Urinary bladder (tissue), 4 donors: ENCODE results near the gene SUFU. TPM values are rescaled to one million over a fixed set of nuclear protein-coding genes. Genes with fewer than 3 reads are reported as not detected.

ENCODE experiments used
- DNase-seq: peaks from one replicate; pipeline ENCODE4 v3.0.0-alpha.2; 2015; ENCODE audit errors: extremely low spot score
- H3K27ac ChIP-seq: one replicate; pipeline ENCODE4 v1.5.1; 2013; ENCODE audit warnings: low read depth, mild to moderate bottlenecking, moderate library complexity
- H3K36me3 ChIP-seq: one replicate; pipeline ENCODE4 v1.6.1; 2013; ENCODE audit warnings: mild to moderate bottlenecking, moderate library complexity; ENCODE audit not compliant: insufficient read depth
- H3K4me1 ChIP-seq: one replicate; pipeline ENCODE4 v1.6.1; 2013; ENCODE audit warnings: mild to moderate bottlenecking, moderate library complexity; ENCODE audit not compliant: insufficient read depth
- H3K4me3 ChIP-seq: one replicate; pipeline ENCODE4 v1.5.1; 2013; ENCODE audit warnings: low read depth, low read length
- WGBS: extraction: QIAGEN DNeasy Blood & Tissue Kit; methylation state at CpG from one replicate; pipeline ENCODE4 v1.1.7; 2013; 5-methylcytosine and 5-hydroxymethylcytosine counted together
- polyA plus RNA-seq: library from polyadenylated mRNA; stranded (reverse); fragments of 200-250 nt; gene quantifications from one replicate; pipeline ENCODE4 v1.2.3, GENCODE V29; 2013
- total RNA-seq: library from RNA; depleted of rRNA; stranded (reverse); fragments of >200 nt; gene quantifications from one replicate; pipeline ENCODE4 v1.2.3, GENCODE V29; 2014
- donor health status: healthy with polysubstance abuse.
- donor health status: healthy.

Gene SUFU
- total and polyA plus RNA-seq, 2 donors, result 8.1 to 11.2 TPM

GRCh38 chr10:102610441-102610887 lies 106.7 kb downstream of the SUFU start:
- 82% methylated on average over 10 of the region's 10 CpGs for WGBS
- no peaks in the 10 kb centered on the region for H3K4me1 ChIP-seq
- no peak overlapping the region for H3K4me3 ChIP-seq
- no peak for DNase-seq
- H3K36me3 ChIP-seq, result no peaks in the 10 kb centered on the region
- no peak overlapping the region for H3K27ac ChIP-seq

GRCh38 chr10:102611514-102612087 lies 107.8 kb downstream of the SUFU start:
- Histone ChIP-seq H3K4me3 (no peak overlapping the region), H3K4me1 (no peaks in the 10 kb centered on the region), H3K27ac (peak overlapping the region; percentile 53), H3K36me3 (no peaks in the 10 kb centered on the region)
- DNase-seq, result no peak
- 23% methylated on average over 4 of the region's 4 CpGs for WGBS

GRCh38 chr10:102612964-102613275 lies 109.1 kb downstream of the SUFU start:
- DNase-seq, result no peak
- Histone ChIP-seq H3K36me3 (no peaks in the 10 kb centered on the region), H3K4me3 (no peak overlapping the region), H3K27ac (peak overlapping the region; percentile 23), H3K4me1 (no peaks in the 10 kb centered on the region)
- WGBS, result 86% methylated on average over 8 of the region's 8 CpGs

- DNase-seq, result no peak
- H3K4me3 ChIP-seq, result no peak overlapping the region
- no peaks in the 10 kb centered on the region for H3K36me3 ChIP-seq
- no peaks in the 10 kb centered on the region for H3K4me1 ChIP-seq
- WGBS, result 91% methylated on average over 7 of the region's 7 CpGs
- no peak overlapping the region for H3K27ac ChIP-seq
These were observed 109.5 kb downstream of the SUFU start for GRCh38 chr10:102613286-102613685.

- no peaks in the 10 kb centered on the region for H3K4me1 ChIP-seq
- no peaks in the 10 kb centered on the region for H3K36me3 ChIP-seq
- H3K27ac ChIP-seq, result no peak overlapping the region
- DNase-seq, result no peak
- 69% methylated on average over 8 of the region's 8 CpGs for WGBS
- H3K4me3 ChIP-seq, result no peak overlapping the region
These were observed 110.0 kb downstream of the SUFU start for GRCh38 chr10:102613785-102614184.

- 99% methylated on average over 5 of the region's 5 CpGs for WGBS
- Histone ChIP-seq H3K4me3 (no peak overlapping the region), H3K4me1 (no peaks in the 10 kb centered on the region), H3K36me3 (peaks cover 1% of the 10 kb centered on the region), H3K27ac (no peak overlapping the region)
- no peak for DNase-seq
These were observed 111.1 kb downstream of the SUFU start for GRCh38 chr10:102614888-102615287.

- 77% methylated on average over 7 of the region's 7 CpGs for WGBS
- Histone ChIP-seq H3K27ac (no peak overlapping the region), H3K36me3 (peaks cover 1% of the 10 kb centered on the region), H3K4me3 (no peak overlapping the region), H3K4me1 (no peaks in the 10 kb centered on the region)
- DNase-seq, result no peak
These were observed 111.6 kb downstream of the SUFU start for GRCh38 chr10:102615361-102615760.

GRCh38 chr10:102616066-102616770 lies 112.4 kb downstream of the SUFU start:
- 38% methylated on average over 1 of the region's 1 CpG for WGBS
- H3K27ac ChIP-seq, result no peak overlapping the region
- no peak overlapping the region for H3K4me3 ChIP-seq
- H3K36me3 ChIP-seq, result peaks cover 1% of the 10 kb centered on the region
- no peaks in the 10 kb centered on the region for H3K4me1 ChIP-seq
- DNase-seq, result no peak

- DNase-seq, result no peak
- H3K36me3 ChIP-seq, result peaks cover 1% of the 10 kb centered on the region
- WGBS, result 96% methylated on average over 9 of the region's 9 CpGs
- H3K4me3 ChIP-seq, result no peak overlapping the region
- H3K4me1 ChIP-seq, result no peaks in the 10 kb centered on the region
- H3K27ac ChIP-seq, result no peak overlapping the region
These were observed 113.3 kb downstream of the SUFU start for GRCh38 chr10:102617041-102617440.

- no peaks in the 10 kb centered on the region for H3K4me1 ChIP-seq
- H3K4me3 ChIP-seq, result no peak overlapping the region
- 91% methylated on average over 8 of the region's 8 CpGs for WGBS
- H3K36me3 ChIP-seq, result peaks cover 1% of the 10 kb centered on the region
- H3K27ac ChIP-seq, result no peak overlapping the region
- DNase-seq, result no peak
These were observed 114.0 kb downstream of the SUFU start for GRCh38 chr10:102617816-102618215.

GRCh38 chr10:102619281-102619981 lies 115.7 kb downstream of the SUFU start:
- Histone ChIP-seq H3K4me3 (no peak overlapping the region), H3K36me3 (peaks cover 1% of the 10 kb centered on the region), H3K4me1 (no peaks in the 10 kb centered on the region), H3K27ac (no peak overlapping the region)
- WGBS, result 64% methylated on average over 14 of the region's 14 CpGs
- no peak for DNase-seq

GRCh38 chr10:102620138-102620590 lies 116.4 kb downstream of the SUFU start:
- peaks cover 1% of the 10 kb centered on the region for H3K36me3 ChIP-seq
- no peak for DNase-seq
- H3K4me3 ChIP-seq, result no peak overlapping the region
- WGBS, result 27% methylated on average over 5 of the region's 5 CpGs
- no peaks in the 10 kb centered on the region for H3K4me1 ChIP-seq
- no peak overlapping the region for H3K27ac ChIP-seq

- H3K4me1 ChIP-seq, result no peaks in the 10 kb centered on the region
- WGBS, result 54% methylated on average over 15 of the region's 15 CpGs
These were observed 117.0 kb downstream of the SUFU start for GRCh38 chr10:102620591-102621442.

More at GRCh38 chr10:102620591-102621442, 117.0 kb downstream of the SUFU start:
- Histone ChIP-seq H3K36me3 (peaks cover 1% of the 10 kb centered on the region), H3K27ac (no peak overlapping the region), H3K4me3 (no peak overlapping the region)
- no peak for DNase-seq
